ENCODE data around the gene PRORP.
"Not testable (repeated sequence)": the region's sequence is repeated elsewhere in the genome, so short reads cannot be mapped to it uniquely, and the experiment has no call there.

PRORP gene

DNA sequence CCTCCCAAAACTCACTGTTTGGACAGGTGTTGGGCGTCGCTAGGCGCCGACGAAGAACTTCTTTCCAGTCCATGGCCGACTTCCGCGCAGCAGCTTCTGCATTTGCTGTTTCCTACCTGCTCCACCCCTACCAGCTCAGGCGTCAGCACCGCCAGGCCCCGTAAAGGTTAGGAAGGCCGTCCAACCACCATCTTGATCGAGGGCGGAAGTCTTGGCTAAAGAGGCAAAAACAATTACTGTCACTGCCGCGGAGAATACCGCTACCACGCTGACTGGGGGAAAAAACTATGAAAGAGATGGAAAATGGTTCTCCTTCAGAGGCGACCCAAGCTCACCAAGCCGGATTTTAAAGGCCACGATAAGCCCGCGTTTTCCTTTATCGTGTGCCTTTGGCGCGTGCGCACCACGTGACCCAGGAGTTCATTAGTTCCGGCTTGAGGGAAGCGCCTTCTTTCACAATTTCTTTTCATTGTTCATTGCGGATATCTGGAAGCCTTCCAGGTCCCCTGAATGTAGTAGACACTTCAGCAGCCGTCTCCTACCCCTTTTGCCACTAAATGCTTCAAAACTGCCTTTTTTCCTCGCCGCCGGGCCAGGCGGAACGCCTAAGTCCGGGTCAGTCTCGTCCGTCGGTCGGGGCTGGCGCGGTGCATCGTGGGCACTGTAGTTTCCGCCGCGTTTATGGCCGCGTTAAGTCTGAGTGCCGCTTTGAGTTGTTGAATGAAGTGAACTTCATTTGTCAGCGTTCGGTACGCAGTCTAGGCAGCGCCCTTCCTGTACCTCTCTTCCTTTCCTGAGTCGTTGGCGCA is at the start of gene PRORP, which contains the start of gene PPP2R3C:
PRORP (plus strand) TSS at position 666 of the 809 bp plus-strand sequence. CDS start 694 bp downstream, outside the sequence.
PPP2R3C (minus strand) TSS at position 104 of the 809 bp plus-strand sequence; CDS start at position 73, 31 bp downstream.
- DNase-seq (ENCODE audit: low spot score) = peak; percentile 97

DNA sequence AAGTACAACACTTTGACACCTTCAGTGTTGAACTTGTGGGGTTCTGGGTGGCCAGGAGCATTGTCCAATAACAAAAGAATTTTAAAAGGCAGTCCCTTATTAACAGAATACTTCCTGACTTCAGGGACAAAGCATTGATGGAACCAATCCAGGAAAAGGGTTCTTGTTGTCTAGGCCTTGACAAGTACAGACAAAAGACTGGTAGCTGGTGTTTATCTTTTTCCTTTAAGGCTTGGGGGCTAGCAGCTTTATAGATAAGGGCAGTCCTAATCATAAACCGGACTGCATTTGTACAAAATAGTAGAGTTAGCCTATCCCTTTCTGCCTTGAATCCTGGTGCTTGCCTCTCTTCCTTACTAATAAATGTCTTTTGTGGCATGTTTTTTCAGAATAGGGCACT is 48.9 kb upstream of the PRORP start:
- no peak for DNase-seq (ENCODE audit: low spot score)

DNA sequence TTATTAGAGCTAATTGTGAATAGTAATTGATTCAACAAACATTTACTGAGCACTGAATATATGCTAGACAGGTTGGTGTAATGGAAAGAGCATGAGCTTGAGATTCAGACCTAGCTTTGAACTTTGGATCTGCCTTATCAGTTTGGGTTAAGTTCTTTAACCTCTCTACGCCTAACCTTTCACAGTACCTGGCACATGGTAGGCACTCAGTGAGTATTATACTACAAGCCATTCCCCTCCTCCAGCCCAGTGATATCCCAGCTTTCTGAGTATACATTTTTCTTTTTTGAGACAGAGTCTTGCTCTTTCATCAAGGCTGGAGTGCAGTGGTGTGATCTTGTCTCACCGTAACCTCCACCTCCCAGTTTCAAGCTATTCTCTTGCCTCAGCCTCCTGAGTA is 44.3 kb upstream of the PRORP start:
- no peak for DNase-seq (ENCODE audit: low spot score)

DNA sequence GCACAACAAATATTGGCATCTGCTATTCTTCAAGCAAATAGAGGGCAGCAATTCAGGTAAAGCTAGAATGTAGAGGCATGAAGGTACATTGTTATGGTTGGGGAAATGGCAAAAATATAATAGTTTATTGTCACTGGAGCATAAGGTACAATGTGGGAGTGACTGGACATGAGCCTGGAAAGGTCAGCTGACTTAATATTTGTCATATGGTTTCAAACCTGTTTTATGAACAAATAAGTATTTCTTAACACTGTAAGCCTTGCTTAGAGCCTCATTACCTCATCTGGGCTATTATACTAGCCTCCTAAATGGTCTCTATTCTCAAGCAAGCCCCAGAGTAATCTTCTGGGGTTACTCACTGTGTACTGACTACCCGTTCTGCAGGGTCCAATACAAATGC is 42.6 kb upstream of the PRORP start:
- no peak for DNase-seq (ENCODE audit: low spot score)

DNA sequence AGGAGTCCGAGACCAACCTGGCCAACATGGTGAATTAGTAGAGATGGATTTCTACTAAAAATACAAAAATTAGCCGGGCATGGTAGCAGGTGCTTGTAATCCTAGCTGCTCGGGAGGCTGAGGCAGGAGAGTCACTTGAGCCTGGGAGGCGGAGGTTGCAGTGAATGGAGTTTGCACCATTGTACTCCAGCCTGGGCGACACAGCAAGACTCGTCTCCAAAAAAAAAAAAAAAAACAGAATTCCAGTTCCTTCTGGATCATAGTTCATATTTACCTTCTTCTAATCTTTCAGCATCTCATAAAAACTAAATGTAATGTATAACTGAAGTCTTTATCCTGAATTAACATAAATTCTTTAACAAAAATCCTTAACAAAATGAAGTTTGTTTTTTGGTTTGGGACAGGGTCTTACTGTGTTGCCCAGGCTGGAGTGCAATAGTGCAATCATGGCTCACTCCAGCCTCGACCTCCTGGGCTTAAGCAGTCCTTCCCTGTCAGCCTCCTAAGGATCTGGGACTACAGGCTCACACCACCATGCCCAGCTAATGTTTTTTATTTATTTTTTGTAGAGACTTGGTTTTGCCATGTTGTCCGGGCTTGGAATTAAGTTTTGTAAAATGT is 38.7 kb upstream of the PRORP start:
- no peak for DNase-seq (ENCODE audit: low spot score)

DNA sequence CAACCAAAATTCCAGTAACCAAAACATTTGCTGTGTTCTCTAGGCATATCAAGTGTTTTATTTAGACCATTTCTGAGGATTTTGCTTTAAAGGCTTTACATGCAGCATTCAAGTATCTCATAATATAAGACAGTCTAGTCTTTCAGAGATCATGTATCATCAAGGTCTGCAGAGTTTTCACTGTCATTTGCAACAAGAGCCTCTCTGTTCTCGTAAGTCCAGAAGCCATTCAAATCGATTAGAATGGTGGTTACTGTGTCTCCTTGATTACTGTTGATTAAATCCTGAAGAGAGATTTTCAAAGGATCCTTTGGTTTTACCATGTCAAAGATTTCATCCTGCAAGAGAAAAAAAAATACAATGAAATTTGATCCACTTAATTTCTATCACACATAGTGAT is 36.9 kb upstream of the PRORP start:
- peak; percentile 42 for DNase-seq (ENCODE audit: low spot score)

DNA sequence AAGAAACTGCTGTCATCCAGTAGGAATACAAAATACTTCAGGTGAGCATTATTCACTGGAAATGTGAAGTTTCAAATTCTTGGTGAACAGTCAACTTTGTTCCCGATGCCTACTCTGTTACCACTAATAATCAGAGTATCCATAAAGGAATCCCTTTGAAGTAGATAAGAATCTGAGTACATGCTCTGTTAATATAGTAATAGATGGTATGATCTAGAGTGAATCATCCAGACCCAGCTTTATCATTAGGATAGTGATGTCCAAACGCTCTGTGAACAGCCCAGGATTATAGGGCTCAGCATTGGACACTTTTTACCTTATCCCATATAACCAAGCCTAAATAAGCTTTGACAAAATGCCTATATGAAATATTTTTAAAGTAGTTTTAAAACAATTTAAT is 33.8 kb upstream of the PRORP start:
- DNase-seq (ENCODE audit: low spot score) = no peak

DNA sequence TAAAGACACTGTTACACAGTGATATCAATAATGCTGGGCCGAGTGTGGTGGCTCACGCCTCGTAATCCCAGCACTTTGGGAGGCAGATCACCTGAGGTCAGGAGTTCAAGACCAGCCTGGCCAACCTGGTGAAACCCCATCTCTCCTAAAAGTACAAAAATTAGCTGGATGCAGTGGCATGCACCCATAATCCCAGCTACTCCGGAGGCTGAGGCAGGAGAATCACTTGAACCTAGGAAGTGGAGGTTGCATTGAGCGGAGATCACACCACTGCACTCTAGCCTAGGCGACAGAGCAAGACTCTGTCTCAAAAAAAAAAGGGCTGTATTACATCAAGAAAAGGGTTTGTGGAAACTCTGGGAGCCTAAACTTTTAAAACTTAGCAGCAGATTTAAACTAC is 27.7 kb upstream of the PRORP start:
- DNase-seq (ENCODE audit: low spot score) = not testable (repeated sequence)

DNA sequence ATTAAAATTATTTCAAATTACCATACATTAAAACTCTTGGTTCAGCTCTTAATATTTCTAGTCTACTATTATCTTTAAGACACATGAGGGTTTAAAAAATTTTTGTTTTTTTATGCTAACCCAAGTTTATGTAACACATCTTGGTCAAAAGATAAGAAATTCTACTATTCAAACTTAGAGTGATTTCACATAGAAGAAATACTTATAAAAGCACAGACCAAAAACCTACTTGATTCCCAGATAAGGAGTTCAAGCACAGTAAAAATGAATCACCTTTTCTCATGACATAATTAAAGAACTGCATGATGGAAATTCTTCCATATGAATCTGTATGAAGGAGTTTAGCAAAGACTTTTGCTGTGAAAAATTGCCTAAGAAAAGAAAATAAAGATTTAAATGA is 14.5 kb upstream of the PRORP start:
- DNase-seq (ENCODE audit: low spot score) = no peak

DNA sequence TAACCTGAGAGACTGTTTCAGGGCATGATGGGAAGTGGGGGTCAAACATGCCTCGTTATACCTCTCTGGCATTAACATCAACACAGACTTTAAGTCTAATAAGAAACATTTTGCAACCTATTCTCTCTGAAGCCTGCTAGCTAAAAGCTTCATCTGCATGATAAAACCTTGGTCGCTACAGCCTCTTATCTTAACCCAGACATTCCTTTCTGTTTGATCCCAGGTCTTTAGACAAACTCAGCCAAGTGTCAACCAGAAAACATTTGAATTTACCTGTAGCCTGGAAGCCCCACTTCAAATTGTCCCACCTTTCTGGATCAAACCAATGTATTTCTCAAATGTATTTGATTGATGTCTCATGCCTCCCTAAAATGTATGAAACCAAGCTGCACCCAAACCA is 9.7 kb upstream of the PRORP start:
- no peak for DNase-seq (ENCODE audit: low spot score)

DNA sequence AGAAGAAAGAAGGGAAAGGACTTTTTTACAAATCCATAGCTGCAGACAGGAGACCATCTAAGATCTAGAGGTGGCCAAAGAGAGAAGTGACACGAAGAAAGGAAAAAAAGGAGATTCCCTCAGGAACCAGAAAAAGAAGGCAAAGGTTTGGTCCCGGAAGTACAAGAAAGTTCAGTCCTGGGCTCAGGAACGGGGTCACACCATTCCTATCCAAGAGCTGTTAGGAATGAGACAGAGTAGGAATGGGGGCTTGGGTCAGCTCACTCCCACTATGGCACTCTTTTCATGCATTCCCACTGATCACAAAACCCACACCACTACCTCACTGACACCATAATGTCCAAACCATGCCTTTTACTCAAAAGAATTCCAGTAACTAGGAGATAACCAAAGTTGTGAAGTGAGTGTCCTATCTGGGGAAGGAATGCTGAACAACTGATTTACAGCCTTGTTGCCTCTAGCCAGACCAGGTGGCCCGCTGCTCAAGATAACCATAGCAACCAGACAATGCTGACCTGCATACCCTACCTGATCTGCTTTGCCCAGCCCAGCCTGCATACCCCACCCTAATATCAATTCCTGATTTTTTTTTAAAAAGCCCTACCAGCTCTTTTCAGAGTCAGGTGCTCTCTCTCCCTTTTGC is 8.9 kb upstream of the PRORP start:
- no peak for DNase-seq (ENCODE audit: low spot score)

DNA sequence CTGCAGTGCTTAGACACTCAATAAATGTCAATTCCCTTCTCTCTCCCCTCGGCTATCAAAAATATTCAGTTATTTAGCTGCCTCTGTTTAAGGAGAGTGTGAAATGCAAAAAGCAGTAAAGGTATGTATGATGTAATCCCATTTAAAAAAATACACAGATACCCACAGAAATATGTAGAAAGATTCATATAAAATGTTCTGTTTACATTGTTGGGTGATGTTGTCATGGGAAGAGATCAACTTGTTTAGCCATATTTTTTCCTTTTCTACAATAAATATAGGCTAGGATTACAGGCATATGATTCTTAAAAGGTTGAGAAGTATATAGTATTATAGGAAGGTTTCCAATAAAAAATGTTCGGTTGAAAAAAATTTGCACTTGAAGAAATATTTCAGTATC is 8.3 kb upstream of the PRORP start:
- no peak for DNase-seq (ENCODE audit: low spot score)

DNA sequence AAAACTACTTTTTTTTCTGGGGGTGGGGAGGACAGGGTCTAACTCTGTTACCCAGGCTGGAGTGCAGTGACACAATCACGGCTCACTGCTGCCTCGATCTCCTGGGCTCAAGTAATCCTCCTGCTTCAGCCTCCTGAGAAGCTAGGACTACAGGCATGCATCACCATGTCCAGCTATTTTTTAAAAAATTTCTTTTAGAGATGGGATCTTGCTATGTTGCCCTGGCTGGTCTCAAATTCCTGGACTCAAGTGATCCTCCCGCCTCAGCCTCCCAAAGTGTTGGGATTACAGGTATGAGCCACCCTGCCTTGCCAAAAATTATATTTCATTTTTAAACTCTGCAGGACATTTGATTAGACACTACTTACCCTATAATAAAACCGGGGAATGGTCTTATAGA is 6.1 kb upstream of the PRORP start:
- no peak for DNase-seq (ENCODE audit: low spot score)

DNA sequence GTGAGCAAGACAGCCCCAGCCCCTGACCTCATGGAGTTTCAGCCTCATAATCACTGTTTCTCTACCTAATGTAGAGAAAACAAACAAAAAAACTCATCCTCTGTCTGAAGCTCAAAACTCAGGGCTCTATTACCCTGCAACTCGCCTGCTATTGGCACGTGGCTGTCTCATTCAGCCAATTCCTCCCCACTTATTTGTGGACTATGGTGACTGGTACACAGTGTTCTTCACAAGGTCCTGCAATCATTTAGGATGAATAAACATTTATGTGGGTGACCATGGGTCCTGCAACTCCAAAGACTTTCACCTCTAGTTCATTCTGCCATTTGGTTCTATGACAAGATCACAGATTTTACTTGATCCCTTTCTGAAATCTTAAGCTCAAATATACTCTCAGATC is 5.2 kb upstream of the PRORP start:
- DNase-seq (ENCODE audit: low spot score) = no peak

DNA sequence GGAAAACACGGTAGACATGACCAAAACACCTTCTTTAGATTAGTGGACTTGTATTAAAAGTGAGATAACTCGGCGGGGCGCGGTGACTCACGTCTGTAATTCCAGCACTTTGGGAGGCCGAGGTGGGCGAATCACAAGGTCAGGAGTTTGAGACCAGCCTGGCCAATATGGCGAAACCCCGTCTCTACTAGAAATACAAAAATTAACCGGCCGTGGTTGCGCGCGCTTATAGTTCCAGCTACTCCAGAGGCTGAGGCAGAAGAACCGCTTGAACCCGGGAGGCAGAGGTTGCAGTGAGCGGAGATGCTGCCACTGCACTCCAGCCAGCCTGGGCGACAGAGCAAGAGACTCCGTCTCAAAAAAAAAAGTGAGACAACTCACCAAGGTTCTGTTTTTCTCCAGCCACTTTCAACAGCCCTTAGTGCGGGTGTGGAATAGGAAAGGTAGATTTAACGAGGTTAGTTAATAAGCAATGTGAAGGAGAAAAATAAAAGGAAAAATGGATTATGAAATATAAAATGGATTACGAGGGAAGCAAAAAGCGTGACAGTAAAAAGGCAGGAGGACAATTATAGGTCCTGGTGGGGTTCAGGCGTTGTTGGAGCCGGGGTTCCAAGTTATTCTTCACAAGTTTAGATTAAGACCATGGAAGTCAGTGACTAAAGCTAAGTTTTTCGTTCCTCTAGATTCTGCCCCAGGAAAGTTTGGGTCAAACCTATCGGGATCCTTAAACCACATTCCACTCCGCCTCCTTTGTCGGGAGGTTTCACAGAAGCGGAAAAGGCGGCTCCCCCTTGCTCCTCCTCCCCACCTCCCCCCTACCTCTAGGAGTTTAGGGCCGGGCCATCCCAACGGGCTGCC is 1.1 kb upstream of the PRORP start:
- DNase-seq (ENCODE audit: low spot score) = no peak

DNA sequence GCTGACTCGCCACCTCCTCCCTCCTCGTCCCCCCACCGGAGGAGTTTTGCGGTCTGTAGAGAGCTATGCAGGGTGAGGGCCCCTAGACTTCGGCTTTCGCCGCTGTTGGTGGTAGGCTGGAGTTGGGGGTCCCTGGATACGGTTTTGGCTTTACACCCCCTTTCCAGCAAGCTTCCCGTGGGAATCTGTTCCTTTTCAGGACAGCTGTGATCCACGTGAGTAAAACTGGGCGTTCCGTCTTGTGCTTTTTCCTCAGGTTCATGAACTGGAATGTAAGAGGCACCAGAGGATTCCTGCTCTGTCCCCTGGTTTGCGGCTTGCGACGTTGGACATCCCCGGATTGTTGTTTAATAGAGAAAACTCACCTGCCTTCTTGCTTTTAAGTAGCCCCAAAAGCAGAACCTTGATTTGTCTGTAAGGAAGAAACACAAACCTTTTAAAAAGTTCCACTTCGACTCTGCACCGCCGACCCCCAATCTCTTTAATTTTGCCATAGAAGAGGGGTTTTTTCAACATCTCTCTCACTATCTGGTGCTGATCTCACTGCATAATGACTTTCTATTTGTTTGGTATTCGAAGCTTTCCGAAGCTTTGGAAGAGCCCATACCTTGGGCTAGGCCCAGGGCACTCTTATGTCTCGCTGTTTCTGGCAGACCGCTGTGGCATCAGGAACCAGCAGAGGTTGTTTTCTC is 490 bp downstream of the PRORP start:
- peak; percentile 26 for DNase-seq (ENCODE audit: low spot score)

DNA sequence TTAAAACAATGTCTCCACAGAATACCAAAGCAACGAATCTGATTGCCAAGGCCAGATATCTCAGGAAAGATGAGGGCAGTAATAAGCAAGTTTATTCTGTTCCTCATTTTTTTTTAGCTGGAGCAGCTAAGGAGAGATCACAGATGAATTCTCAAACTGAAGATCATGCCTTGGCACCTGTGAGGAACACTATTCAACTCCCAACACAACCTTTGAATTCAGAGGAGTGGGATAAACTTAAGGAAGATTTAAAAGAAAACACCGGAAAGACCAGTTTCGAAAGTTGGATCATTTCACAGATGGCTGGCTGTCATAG is 994 bp downstream of the PRORP start:
- no peak for DNase-seq (ENCODE audit: low spot score)

DNA sequence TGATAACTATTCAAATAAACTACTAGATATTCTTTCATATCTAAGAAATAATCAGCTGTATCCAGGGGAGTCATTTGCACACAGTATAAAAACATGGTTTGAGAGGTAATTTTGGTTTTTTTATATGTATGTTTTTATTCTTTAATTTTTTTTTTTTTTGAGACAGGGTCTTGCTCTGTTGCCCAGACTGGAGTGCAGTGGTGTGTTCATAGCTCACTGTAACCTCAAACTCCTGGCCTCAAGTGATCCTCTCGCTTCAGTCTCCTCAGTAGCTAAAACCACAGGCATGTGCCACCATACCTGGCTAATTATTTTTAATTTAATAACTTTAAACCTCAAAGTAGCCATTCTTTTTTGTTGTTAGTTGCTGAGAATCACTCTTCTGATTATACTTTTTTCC is 1.8 kb downstream of the PRORP start:
- no peak for DNase-seq (ENCODE audit: low spot score)

DNA sequence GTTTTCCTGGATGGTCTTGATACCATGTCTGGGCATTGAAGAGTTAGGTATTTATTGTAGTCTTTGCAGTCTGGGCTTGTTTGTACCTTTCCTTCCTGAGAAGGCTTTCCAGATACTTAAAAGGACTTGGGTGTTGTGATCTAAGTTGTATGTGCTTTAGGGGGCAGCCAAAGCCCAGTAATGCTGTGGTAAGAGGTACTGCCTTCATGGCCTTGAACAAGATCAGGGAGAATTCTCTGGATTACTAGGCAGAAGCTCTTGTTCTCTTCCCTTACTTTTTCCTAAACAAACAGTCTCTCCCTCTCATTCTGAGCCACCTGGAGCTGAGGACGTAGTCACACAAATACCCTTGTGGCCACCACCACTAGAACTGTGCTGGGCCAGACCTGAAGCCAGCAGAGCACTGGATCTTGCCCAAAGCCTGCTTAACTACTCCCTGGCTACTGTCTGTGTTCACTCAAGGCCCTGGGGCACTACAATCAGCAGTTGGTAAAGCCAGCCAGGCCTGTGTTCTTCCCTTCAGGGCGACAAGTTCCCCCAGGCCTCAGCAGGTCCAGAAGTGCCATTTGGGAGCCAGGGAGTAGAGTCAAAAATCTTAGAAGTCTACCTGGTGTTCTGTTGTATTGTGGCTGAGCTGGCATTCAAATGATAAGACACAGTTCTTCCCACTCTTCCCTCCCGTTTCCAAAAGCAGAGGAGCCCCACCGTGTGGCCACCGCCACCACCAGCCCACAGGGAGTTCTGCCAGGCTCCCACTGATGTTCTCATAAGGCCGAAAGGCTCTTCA is 11.4 kb downstream of the PRORP start:
- no peak for DNase-seq (ENCODE audit: low spot score)

DNA sequence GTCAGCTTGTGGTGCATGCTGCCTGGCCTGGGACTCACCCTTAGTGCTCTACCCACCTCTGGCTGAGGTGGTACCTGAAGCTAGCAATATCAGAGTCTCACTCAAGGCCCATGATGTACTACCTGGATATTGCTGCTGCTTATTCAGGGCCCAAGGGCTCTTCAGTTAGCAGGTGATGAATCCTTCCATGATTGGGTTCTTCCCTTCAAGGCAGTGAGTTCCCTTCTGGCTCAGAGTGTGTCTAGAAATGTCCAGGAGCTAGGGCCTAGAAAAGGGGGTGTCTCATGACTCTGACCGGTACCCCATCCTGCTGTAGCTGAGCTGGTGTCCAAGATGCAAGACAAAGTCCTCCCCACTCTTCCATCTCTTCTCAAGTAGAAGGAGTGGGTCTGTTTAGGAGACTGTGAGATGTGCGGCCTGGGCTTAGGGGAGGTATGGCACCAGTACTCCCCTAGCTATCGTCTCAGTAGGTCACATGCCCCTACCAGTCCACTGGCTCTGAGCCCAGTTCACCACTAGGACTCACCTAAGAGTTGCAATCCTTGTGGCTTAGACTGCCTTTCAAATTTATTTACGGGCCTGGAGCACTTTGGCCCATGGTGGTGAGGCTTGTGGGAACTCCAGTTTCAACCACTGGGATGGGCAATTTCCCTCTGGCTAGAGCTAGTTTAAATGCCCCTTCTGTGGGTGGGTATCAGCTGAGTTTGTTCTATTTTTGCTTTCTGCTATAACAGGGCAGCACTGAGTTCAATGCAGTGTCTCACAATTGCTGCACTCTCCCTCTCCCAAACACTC is 12.2 kb downstream of the PRORP start:
- no peak for DNase-seq (ENCODE audit: low spot score)

Data from pons (tissue), 1 donor.